Endothelial cell (in vitro differentiated cells): ENCODE results near the gene NUP160. TPM values are rescaled to one million over a fixed set of nuclear protein-coding genes. Genes with fewer than 3 reads are reported as not detected.
"Not testable (repeated sequence)": the region's sequence is repeated elsewhere in the genome, so short reads cannot be mapped to it uniquely, and the experiment has no call there.

Experiments
- DNase-seq: peaks from one replicate; pipeline ENCODE4 v3.0.0; 2021; ENCODE audit warnings: low spot score
- H3K27ac Mint-ChIP-seq: one replicate; pipeline ENCODE4 v1.8.0; 2021; ENCODE audit warnings: mixed read lengths, inconsistent platforms; ENCODE audit not compliant: unreplicated experiment
- H3K27me3 Mint-ChIP-seq: one replicate; pipeline ENCODE4 v1.8.0; 2021; ENCODE audit warnings: mild to moderate bottlenecking, moderate library complexity, mixed read lengths, inconsistent platforms; ENCODE audit not compliant: unreplicated experiment
- H3K36me3 Mint-ChIP-seq: one replicate; pipeline ENCODE4 v1.8.0; 2021; ENCODE audit warnings: mild to moderate bottlenecking, low read depth, mixed read lengths, inconsistent platforms; ENCODE audit not compliant: unreplicated experiment
- H3K4me1 Mint-ChIP-seq: one replicate; pipeline ENCODE4 v1.8.0; 2021; ENCODE audit warnings: mild to moderate bottlenecking, mixed read lengths, inconsistent platforms; ENCODE audit not compliant: unreplicated experiment
- H3K4me3 Mint-ChIP-seq: one replicate; pipeline ENCODE4 v1.8.0; 2021; ENCODE audit warnings: mild to moderate bottlenecking, mixed read lengths, inconsistent platforms; ENCODE audit not compliant: unreplicated experiment
- H3K9me3 Mint-ChIP-seq: one replicate; pipeline ENCODE4 v1.8.0; 2021; ENCODE audit warnings: mixed read lengths, inconsistent platforms; ENCODE audit not compliant: unreplicated experiment
- CTCF ChIP-seq: fragments of 200-600 bp; sonication (generic); IDR thresholded peaks from one replicate; pipeline ENCODE4 v1.5.0; 2021; ENCODE audit warnings: antibody characterized with exemption; ENCODE audit not compliant: unreplicated experiment
- total RNA-seq: library from RNA; stranded (reverse); fragmentation: NEBNext Ultra II Directional; extraction: Animal tissue kit (Norgen Biotek cat#: 25700); gene quantifications from one replicate; pipeline ENCODE4 v1.2.1, GENCODE V29; 2021; ENCODE audit not compliant: unreplicated experiment

NUP160 gene
- total RNA-seq, 1 donor from 2014 or later = 30.2 TPM

GRCh38 chr11:47889714-47890441 lies 41.7 kb upstream of the NUP160 start:
- H3K36me3 Mint-ChIP-seq = no peaks in the 10 kb centered on the region
- no peaks in the 10 kb centered on the region for H3K9me3 Mint-ChIP-seq
- no peak overlapping the region for H3K4me3 Mint-ChIP-seq
- no peaks in the 10 kb centered on the region for H3K27me3 Mint-ChIP-seq
- no peak overlapping the region for H3K27ac Mint-ChIP-seq
- DNase-seq = no peak
- no peak for TF ChIP-seq CTCF
- peaks cover 10% of the 10 kb centered on the region for H3K4me1 Mint-ChIP-seq

GRCh38 chr11:47887910-47888569 lies 39.9 kb upstream of the NUP160 start:
- no peaks in the 10 kb centered on the region for H3K9me3 Mint-ChIP-seq
- H3K4me1 Mint-ChIP-seq = peaks cover 10% of the 10 kb centered on the region
- no peaks in the 10 kb centered on the region for H3K27me3 Mint-ChIP-seq
- H3K36me3 Mint-ChIP-seq = no peaks in the 10 kb centered on the region
- no peak overlapping the region for H3K4me3 Mint-ChIP-seq
- DNase-seq = no peak
- TF ChIP-seq CTCF = no peak
- no peak overlapping the region for H3K27ac Mint-ChIP-seq

- no peak for DNase-seq
These were observed 37.9 kb upstream of the NUP160 start for GRCh38 chr11:47886096-47886495.

GRCh38 chr11:47882437-47882836 lies 34.3 kb upstream of the NUP160 start:
- not testable (repeated sequence) for DNase-seq, H3K27ac Mint-ChIP-seq, H3K27me3 Mint-ChIP-seq, H3K4me3 Mint-ChIP-seq, H3K9me3 Mint-ChIP-seq, H3K36me3 Mint-ChIP-seq, H3K4me1 Mint-ChIP-seq

More at GRCh38 chr11:47886096-47886495, 37.9 kb upstream of the NUP160 start:
- Mint-ChIP-seq H3K9me3 (no peaks in the 10 kb centered on the region), H3K27ac (no peak overlapping the region), H3K4me3 (no peak overlapping the region), H3K27me3 (no peaks in the 10 kb centered on the region), H3K36me3 (no peaks in the 10 kb centered on the region), H3K4me1 (peaks cover 10% of the 10 kb centered on the region)
- TF ChIP-seq CTCF = no peak

GRCh38 chr11:47881145-47881544 lies 33.0 kb upstream of the NUP160 start:
- Mint-ChIP-seq H3K9me3 (peaks cover 4% of the 10 kb centered on the region), H3K27ac (no peak overlapping the region), H3K36me3 (no peaks in the 10 kb centered on the region), H3K4me3 (no peak overlapping the region), H3K27me3 (peaks cover 4% of the 10 kb centered on the region), H3K4me1 (no peaks in the 10 kb centered on the region)
- TF ChIP-seq CTCF = no peak
- no peak for DNase-seq
